Stimulated activated CD8-positive, alpha-beta memory T cell treated with anti-CD3 and anti-CD28 coated beads, Interleukin-4, amount 100 ng/mL, for 48 hours (primary cell): ENCODE data around the gene ITGBL1.

ENCODE experiments used
- DNase-seq: peaks from one replicate; pipeline ENCODE4 v3.0.0-alpha.2; 2020

The ITGBL1 gene

GRCh38 chr13:101757446-101758039 is 305.1 kb downstream of the ITGBL1 start:
- no peak for DNase-seq

GRCh38 chr13:101763191-101763590 is 310.7 kb downstream of the ITGBL1 start:
- DNase-seq: no peak
